CD14-positive monocyte (primary cell): ENCODE results near the gene LAMA1. TPM values are rescaled to one million over a fixed set of nuclear protein-coding genes. Genes with fewer than 3 reads are reported as not detected.

ENCODE experiments used
- DNase-seq, 3 donors: peaks; one replicate each; pipeline ENCODE4 v3.0.0-alpha.2; 2011 to 2022
- H2AFZ ChIP-seq: 2 replicates; pipeline ENCODE4 v1.6.0; 2012; ENCODE audit warnings: mild to moderate bottlenecking, low read depth, low read length, inconsistent platforms; ENCODE audit not compliant: insufficient read depth, poor library complexity, severe bottlenecking
- H3K27ac ChIP-seq, 2 donors: 1 replicate in 1 of 2; 2 replicates in 1 of 2; pipeline ENCODE4 v1.5.1; 2012 to 2013; ENCODE audit warnings: low read length in 2 of 2, control low read depth in 1 of 2, inconsistent platforms in 1 of 2, low read depth in 1 of 2, mild to moderate bottlenecking in 1 of 2
- H3K27me3 ChIP-seq, 2 donors: one replicate each; pipeline versions ENCODE4 v1.6.0 to v1.6.1; 2011 to 2013; ENCODE audit warnings: low read length in 2 of 2; ENCODE audit not compliant: control insufficient read depth in 2 of 2, insufficient read depth in 2 of 2
- H3K36me3 ChIP-seq, 2 donors: replicated peaks in 1 of 2; 1 replicate in 1 of 2; 2 replicates in 1 of 2; pipeline versions ENCODE4 v1.5.1 to v1.6.1; 2012 to 2013; ENCODE audit warnings: low read length in 2 of 2, control low read depth in 1 of 2, inconsistent platforms in 1 of 2, mild to moderate bottlenecking in 1 of 2; ENCODE audit not compliant: insufficient read depth in 2 of 2, control insufficient read depth in 1 of 2
- H3K4me1 ChIP-seq, 2 donors: 1 replicate in 1 of 2; 2 replicates in 1 of 2; pipeline versions ENCODE4 v1.5.1 to v1.6.1; 2012 to 2013; ENCODE audit warnings: low read length in 2 of 2, control low read depth in 1 of 2, inconsistent platforms in 1 of 2, mild to moderate bottlenecking in 1 of 2, moderate library complexity in 1 of 2; ENCODE audit not compliant: insufficient read depth in 2 of 2, control insufficient read depth in 1 of 2
- H3K4me2 ChIP-seq: replicated peaks from 2 replicates; pipeline ENCODE3; 2012; ENCODE audit warnings: low read length, moderate library complexity, mild to moderate bottlenecking; ENCODE audit not compliant: poor library complexity, severe bottlenecking; ENCODE audit errors: extremely low read depth
- H3K4me3 ChIP-seq, 3 experiments: fragments of 200-600 bp in 1 of 3; sonication (generic) in 1 of 3; replicated peaks in 1 of 3; 1 replicate in 2 of 3; 2 replicates in 1 of 3; pipeline ENCODE4 v1.5.1; 2011 to 2013; ENCODE audit warnings: low read length in 3 of 3, mild to moderate bottlenecking in 3 of 3, control low read depth in 2 of 3, low read depth in 2 of 3, inconsistent platforms in 1 of 3, moderate library complexity in 1 of 3
- H3K79me2 ChIP-seq: 2 replicates; pipeline ENCODE4 v1.6.0; 2012; ENCODE audit warnings: mild to moderate bottlenecking, control low read depth, inconsistent platforms, low read length, moderate library complexity; ENCODE audit not compliant: insufficient read depth
- H3K9ac ChIP-seq: 2 replicates; pipeline ENCODE4 v1.6.0; 2017; ENCODE audit warnings: low read length, mild to moderate bottlenecking; ENCODE audit not compliant: insufficient read depth, poor library complexity, severe bottlenecking
- H3K9me3 ChIP-seq, 2 donors: replicated peaks in 1 of 2; 1 replicate in 1 of 2; 2 replicates in 1 of 2; pipeline versions ENCODE4 v1.5.1 to v1.6.1; 2012 to 2013; ENCODE audit warnings: low read length in 2 of 2, control low read depth in 1 of 2; ENCODE audit not compliant: control insufficient read depth in 1 of 2, insufficient read depth in 1 of 2
- H4K20me1 ChIP-seq: 2 replicates; pipeline ENCODE4 v1.6.0; 2012; ENCODE audit warnings: mild to moderate bottlenecking, low read length, control low read depth, moderate library complexity; ENCODE audit not compliant: insufficient read depth
- H3K27ac Mint-ChIP-seq, 7 donors: one replicate each; pipeline ENCODE4 v1.8.0; 2020; ENCODE audit warnings: mild to moderate bottlenecking in 7 of 7, mixed read lengths in 7 of 7, moderate library complexity in 6 of 7, inconsistent platforms in 2 of 7
- H3K27me3 Mint-ChIP-seq, 3 donors: one replicate each; pipeline ENCODE4 v1.8.0; 2021 to 2022; ENCODE audit warnings: low read depth in 3 of 3, mild to moderate bottlenecking in 3 of 3, mixed read lengths in 3 of 3, moderate library complexity in 3 of 3, inconsistent platforms in 1 of 3
- H3K36me3 Mint-ChIP-seq, 2 donors: one replicate each; pipeline ENCODE4 v1.8.0; 2020; ENCODE audit warnings: mixed read lengths in 2 of 2, inconsistent platforms in 1 of 2, mild to moderate bottlenecking in 1 of 2
- H3K4me1 Mint-ChIP-seq: one replicate; pipeline ENCODE4 v1.8.0; 2020; ENCODE audit warnings: mild to moderate bottlenecking, mixed read lengths
- H3K4me3 Mint-ChIP-seq, 2 donors: one replicate each; pipeline ENCODE4 v1.8.0; 2020; ENCODE audit warnings: mild to moderate bottlenecking in 2 of 2, mixed read lengths in 2 of 2, moderate library complexity in 1 of 2
- H3K9me3 Mint-ChIP-seq, 7 donors: one replicate each; pipeline ENCODE4 v1.8.0; 2020 to 2022; ENCODE audit warnings: mixed read lengths in 7 of 7, mild to moderate bottlenecking in 6 of 7, moderate library complexity in 6 of 7, inconsistent platforms in 2 of 7
- whole genome bisulfite sequencing: methylation state at CpG from one replicate; pipeline ENCODE4 v1.1.5; 2013; ENCODE audit warnings: missing lambda C conversion rate; ENCODE audit not compliant: insufficient coverage; 5-methylcytosine and 5-hydroxymethylcytosine counted together
- intact Hi-C, 2 donors: fragments of 100-400 bp; cut with micrococcal nuclease; formaldehyde crosslinking; loops; one replicate each; pipeline versions ENCODE4 v1.15.0 to v1.15.1; 2023
- polyA plus RNA-seq, 3 donors: library from polyadenylated mRNA; depleted of rRNA in 1 of 3; unstranded in 2 of 3; stranded (reverse) in 1 of 3; fragments of 300-500 nt in 2 of 3; fragments of >200 nt in 1 of 3; fragmentation: Illumina TruSeq in 2 of 3; gene quantifications; 1 replicate in 2 of 3; 2 replicates in 1 of 3; pipeline ENCODE4 v1.2.3, GENCODE V29; 2012 to 2021
- TF ChIP-seq, protein P1 (sequence below): fragments of 200-600 bp; IDR thresholded peaks from one replicate; pipeline ENCODE4 v1.8.0; 2022; ENCODE audit warnings: antibody characterized with exemption, mild to moderate bottlenecking

Gene LAMA1
- polyA plus RNA-seq, 3 donors, result not detected

DNA sequence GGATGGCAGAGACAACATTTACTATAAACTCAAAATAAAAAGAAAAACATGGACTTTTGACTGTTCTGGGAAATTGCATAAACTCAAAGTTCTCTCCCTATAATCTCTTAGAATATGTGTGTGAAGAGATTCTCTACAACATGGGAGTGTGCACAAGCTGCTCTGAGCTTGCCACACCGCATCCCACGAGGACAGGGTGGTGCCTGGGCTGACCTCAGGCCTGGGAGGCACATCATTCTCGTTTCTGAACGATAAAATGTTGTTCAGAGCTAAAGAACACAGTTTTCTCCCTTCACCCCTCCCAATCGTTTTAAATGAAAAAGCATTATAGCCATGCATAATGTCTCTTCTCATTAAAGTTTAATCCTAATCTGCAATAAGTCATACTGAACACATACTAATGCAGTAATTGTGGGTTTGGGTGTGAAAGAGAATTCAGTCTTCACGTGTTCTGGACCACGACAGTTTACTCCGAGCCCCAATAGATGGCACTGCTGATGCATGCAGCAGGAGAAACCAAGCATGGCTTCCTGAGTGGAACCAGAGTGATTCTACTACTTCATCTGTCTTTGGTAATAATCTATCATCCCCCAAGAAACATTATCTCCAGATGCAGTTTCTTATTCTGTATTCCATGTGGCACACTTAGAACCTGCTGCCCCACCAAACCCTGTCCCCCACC lies 46.9 kb upstream of the LAMA1 start:
- Histone ChIP-seq H3K36me3 (no peaks in the 10 kb centered on the region), H4K20me1 (no peaks in the 10 kb centered on the region), H3K27me3 (no peaks in the 10 kb centered on the region), H3K27ac (no peak overlapping the region), H3K79me2 (no peaks in the 10 kb centered on the region), H3K4me2 (no peak overlapping the region), H3K9me3 (no peaks in the 10 kb centered on the region), H3K9ac (no peak overlapping the region), H3K4me1 (no peaks in the 10 kb centered on the region), H3K4me3 (no peak overlapping the region), H2AFZ (no peak overlapping the region)
- DNase-seq, result no peak
- H3K9me3 Mint-ChIP-seq, result no peaks in the 10 kb centered on the region
- no peaks in the 10 kb centered on the region for H3K36me3 Mint-ChIP-seq
- no peak overlapping the region for H3K27ac Mint-ChIP-seq
- H3K27me3 Mint-ChIP-seq, result peaks cover 0 to 4% (median 0%) of the 10 kb centered on the region in 3 donors
- TF ChIP-seq, protein P1, sequence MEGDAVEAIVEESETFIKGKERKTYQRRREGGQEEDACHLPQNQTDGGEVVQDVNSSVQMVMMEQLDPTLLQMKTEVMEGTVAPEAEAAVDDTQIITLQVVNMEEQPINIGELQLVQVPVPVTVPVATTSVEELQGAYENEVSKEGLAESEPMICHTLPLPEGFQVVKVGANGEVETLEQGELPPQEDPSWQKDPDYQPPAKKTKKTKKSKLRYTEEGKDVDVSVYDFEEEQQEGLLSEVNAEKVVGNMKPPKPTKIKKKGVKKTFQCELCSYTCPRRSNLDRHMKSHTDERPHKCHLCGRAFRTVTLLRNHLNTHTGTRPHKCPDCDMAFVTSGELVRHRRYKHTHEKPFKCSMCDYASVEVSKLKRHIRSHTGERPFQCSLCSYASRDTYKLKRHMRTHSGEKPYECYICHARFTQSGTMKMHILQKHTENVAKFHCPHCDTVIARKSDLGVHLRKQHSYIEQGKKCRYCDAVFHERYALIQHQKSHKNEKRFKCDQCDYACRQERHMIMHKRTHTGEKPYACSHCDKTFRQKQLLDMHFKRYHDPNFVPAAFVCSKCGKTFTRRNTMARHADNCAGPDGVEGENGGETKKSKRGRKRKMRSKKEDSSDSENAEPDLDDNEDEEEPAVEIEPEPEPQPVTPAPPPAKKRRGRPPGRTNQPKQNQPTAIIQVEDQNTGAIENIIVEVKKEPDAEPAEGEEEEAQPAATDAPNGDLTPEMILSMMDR, result no peak
- intact Hi-C loops, result no loop called here
- WGBS, result 89% methylated on average over 4 of the region's 8 CpGs
- H3K4me1 Mint-ChIP-seq, result peaks cover 11% of the 10 kb centered on the region
- H3K4me3 Mint-ChIP-seq, result no peak overlapping the region

- no peaks in the 10 kb centered on the region for H4K20me1 ChIP-seq
- no peak overlapping the region for H2AFZ ChIP-seq
- Mint-ChIP-seq H3K27ac (no peak overlapping the region), H3K4me1 (peaks cover 11% of the 10 kb centered on the region), H3K36me3 (no peaks in the 10 kb centered on the region), H3K4me3 (no peak overlapping the region), H3K9me3 (peaks cover 0 to 1% (median 0%) of the 10 kb centered on the region in 7 donors), H3K27me3 (peaks cover 4 to 6% (median 5%) of the 10 kb centered on the region in 3 donors)
- H3K79me2 ChIP-seq, result no peaks in the 10 kb centered on the region
- H3K4me1 ChIP-seq, result no peaks in the 10 kb centered on the region
- no peaks in the 10 kb centered on the region for H3K27me3 ChIP-seq
- TF ChIP-seq, protein P1, result no peak
- 89% methylated on average over 5 of the region's 10 CpGs for WGBS
- no peak overlapping the region for H3K4me3 ChIP-seq
- H3K9me3 ChIP-seq, result no peaks in the 10 kb centered on the region
- DNase-seq, result no peak
- intact Hi-C loops, result no loop called here
- no peak overlapping the region for H3K27ac ChIP-seq
- H3K9ac ChIP-seq, result no peak overlapping the region
- no peaks in the 10 kb centered on the region for H3K36me3 ChIP-seq
- H3K4me2 ChIP-seq, result no peak overlapping the region
These were observed 40.6 kb upstream of the LAMA1 start for GRCh38 chr18:7158216-7158615.
